ENCODE results near the gene PALLD.

- TF ChIP-seq EZH2 (IDR thresholded peaks at IDR 0.05; ENCODE audit: insufficient read depth, poor library complexity, severe bottlenecking) (no peak), EZH2phosphoT487 (IDR thresholded peaks at IDR 0.05; ENCODE audit: insufficient read depth, low read depth) (no peak)
Observed at GRCh38 chr4:168673476-168673875, 176.6 kb downstream of the PALLD start.

Data from GM23248 (cell line).